Measurements from ENCODE around the gene AKNAD1. TPM values are rescaled to one million over a fixed set of nuclear protein-coding genes. Genes with fewer than 3 reads are reported as not detected.

AKNAD1 gene
- total RNA-seq, 1 donor from 2014 or later = under 0.01 TPM

- no peaks in the 10 kb centered on the region for H3K36me3 ChIP-seq (ENCODE audit: control insufficient read depth in 3 of 3, insufficient read depth in 3 of 3, low read length in 3 of 3)
Observed at GRCh38 chr1:108817016-108817415, 39.9 kb downstream of the AKNAD1 start.

GRCh38 chr1:108816049-108816893 lies 40.6 kb downstream of the AKNAD1 start:
- H3K27ac ChIP-seq (ENCODE audit: low read depth, low read length) = peak overlapping the region; percentile 77
- no peaks in the 10 kb centered on the region for H3K9me3 ChIP-seq (ENCODE audit: control insufficient read depth in 3 of 3, low read length in 3 of 3)
- H3K27me3 ChIP-seq (ENCODE audit: control insufficient read depth in 3 of 3, insufficient read depth in 3 of 3, low read length in 3 of 3) = no peaks in the 10 kb centered on the region
- peak overlapping the region; percentile 61 to 72 (median 72) for H3K9ac ChIP-seq (ENCODE audit: low read depth in 1 of 3, low read length in 3 of 3)
- H3K36me3 ChIP-seq (ENCODE audit: control insufficient read depth in 3 of 3, insufficient read depth in 3 of 3, low read length in 3 of 3) = peaks cover 0 to 5% (median 0%) of the 10 kb centered on the region in 3 donors
- peak overlapping the region; percentile 59 to 73 (median 60) for H3K4me3 ChIP-seq (ENCODE audit: low read length in 3 of 3)
- peaks cover 8 to 13% (median 11%) of the 10 kb centered on the region in 3 donors for H3K4me1 ChIP-seq (ENCODE audit: control insufficient read depth in 3 of 3, insufficient read depth in 3 of 3, low read length in 3 of 3)

More at GRCh38 chr1:108817016-108817415, 39.9 kb downstream of the AKNAD1 start:
- Histone ChIP-seq H3K4me1 (ENCODE audit: control insufficient read depth in 3 of 3, insufficient read depth in 3 of 3, low read length in 3 of 3) (peaks cover 8 to 13% (median 11%) of the 10 kb centered on the region in 3 donors), H3K9me3 (ENCODE audit: control insufficient read depth in 3 of 3, low read length in 3 of 3) (no peaks in the 10 kb centered on the region), H3K27me3 (ENCODE audit: control insufficient read depth in 3 of 3, insufficient read depth in 3 of 3, low read length in 3 of 3) (no peaks in the 10 kb centered on the region), H3K4me3 (ENCODE audit: low read length in 3 of 3) (peak overlapping the region; percentile 59 to 73 (median 60)), H3K9ac (ENCODE audit: low read depth in 1 of 3, low read length in 3 of 3) (peak overlapping the region; percentile 61 to 72 (median 72)), H3K27ac (ENCODE audit: low read depth, low read length) (peak overlapping the region; percentile 77)

DNA sequence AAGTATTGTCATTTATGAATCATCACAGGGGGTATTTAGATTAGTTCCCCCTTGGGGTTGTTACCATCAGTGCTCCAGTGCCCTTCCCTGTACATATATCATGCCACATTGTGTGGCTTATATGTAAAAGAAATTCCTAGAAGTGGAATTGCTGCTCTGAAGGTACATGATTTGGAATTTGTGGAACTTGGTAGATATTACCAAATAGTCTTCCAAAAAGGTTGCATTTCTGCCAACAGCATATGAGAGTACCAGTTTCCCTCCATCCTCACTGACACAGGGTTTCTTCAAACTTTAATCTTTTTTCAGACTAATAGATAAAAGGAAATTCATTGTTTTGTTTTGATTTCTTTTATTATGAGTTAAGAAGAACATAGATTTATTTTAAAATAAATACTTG lies 41.3 kb downstream of the AKNAD1 start:
- Histone ChIP-seq H3K27me3 (ENCODE audit: control insufficient read depth in 3 of 3, insufficient read depth in 3 of 3, low read length in 3 of 3) (no peaks in the 10 kb centered on the region), H3K27ac (ENCODE audit: low read depth, low read length) (peak overlapping the region; percentile 77), H3K36me3 (ENCODE audit: control insufficient read depth in 3 of 3, insufficient read depth in 3 of 3, low read length in 3 of 3) (peaks cover 0 to 5% (median 0%) of the 10 kb centered on the region in 3 donors), H3K9me3 (ENCODE audit: control insufficient read depth in 3 of 3, low read length in 3 of 3) (no peaks in the 10 kb centered on the region), H3K4me1 (ENCODE audit: control insufficient read depth in 3 of 3, insufficient read depth in 3 of 3, low read length in 3 of 3) (peaks cover 8 to 13% (median 11%) of the 10 kb centered on the region in 3 donors), H3K4me3 (ENCODE audit: low read length in 3 of 3) (no peak overlapping the region), H3K9ac (ENCODE audit: low read depth in 1 of 3, low read length in 3 of 3) (no peak overlapping the region)

- peak overlapping the region; percentile 77 for H3K27ac ChIP-seq (ENCODE audit: low read depth, low read length)
- no peak overlapping the region for H3K4me3 ChIP-seq (ENCODE audit: low read length in 3 of 3)
- H3K4me1 ChIP-seq (ENCODE audit: control insufficient read depth in 3 of 3, insufficient read depth in 3 of 3, low read length in 3 of 3) = peaks cover 8 to 13% (median 11%) of the 10 kb centered on the region in 3 donors
- H3K27me3 ChIP-seq (ENCODE audit: control insufficient read depth in 3 of 3, insufficient read depth in 3 of 3, low read length in 3 of 3) = no peaks in the 10 kb centered on the region
- H3K36me3 ChIP-seq (ENCODE audit: control insufficient read depth in 3 of 3, insufficient read depth in 3 of 3, low read length in 3 of 3) = peaks cover 0 to 7% (median 0%) of the 10 kb centered on the region in 3 donors
- H3K9me3 ChIP-seq (ENCODE audit: control insufficient read depth in 3 of 3, low read length in 3 of 3) = no peaks in the 10 kb centered on the region
- H3K9ac ChIP-seq (ENCODE audit: low read depth in 1 of 3, low read length in 3 of 3) = no peak overlapping the region
Observed at GRCh38 chr1:108814343-108815125, 42.4 kb downstream of the AKNAD1 start.

- H3K4me3 ChIP-seq (ENCODE audit: low read length in 3 of 3) = no peak overlapping the region
Observed at GRCh38 chr1:108813326-108813725, 43.6 kb downstream of the AKNAD1 start.

GRCh38 chr1:108811611-108812010 lies 45.3 kb downstream of the AKNAD1 start:
- Histone ChIP-seq H3K27me3 (ENCODE audit: control insufficient read depth in 3 of 3, insufficient read depth in 3 of 3, low read length in 3 of 3) (no peaks in the 10 kb centered on the region), H3K4me1 (ENCODE audit: control insufficient read depth in 3 of 3, insufficient read depth in 3 of 3, low read length in 3 of 3) (peaks cover 2 to 7% (median 5%) of the 10 kb centered on the region in 3 donors), H3K4me3 (ENCODE audit: low read length in 3 of 3) (no peak overlapping the region), H3K27ac (ENCODE audit: low read depth, low read length) (no peak overlapping the region), H3K36me3 (ENCODE audit: control insufficient read depth in 3 of 3, insufficient read depth in 3 of 3, low read length in 3 of 3) (peaks cover 6 to 12% (median 11%) of the 10 kb centered on the region in 3 donors), H3K9me3 (ENCODE audit: control insufficient read depth in 3 of 3, low read length in 3 of 3) (no peaks in the 10 kb centered on the region), H3K9ac (ENCODE audit: low read depth in 1 of 3, low read length in 3 of 3) (no peak overlapping the region)

More at GRCh38 chr1:108813326-108813725, 43.6 kb downstream of the AKNAD1 start:
- Histone ChIP-seq H3K27me3 (ENCODE audit: control insufficient read depth in 3 of 3, insufficient read depth in 3 of 3, low read length in 3 of 3) (no peaks in the 10 kb centered on the region), H3K9ac (ENCODE audit: low read depth in 1 of 3, low read length in 3 of 3) (no peak overlapping the region), H3K4me1 (ENCODE audit: control insufficient read depth in 3 of 3, insufficient read depth in 3 of 3, low read length in 3 of 3) (peaks cover 8 to 13% (median 11%) of the 10 kb centered on the region in 3 donors), H3K9me3 (ENCODE audit: control insufficient read depth in 3 of 3, low read length in 3 of 3) (no peaks in the 10 kb centered on the region), H3K27ac (ENCODE audit: low read depth, low read length) (no peak overlapping the region), H3K36me3 (ENCODE audit: control insufficient read depth in 3 of 3, insufficient read depth in 3 of 3, low read length in 3 of 3) (peaks cover 2 to 8% (median 6%) of the 10 kb centered on the region in 3 donors)

GRCh38 chr1:108808438-108808837 lies 48.5 kb downstream of the AKNAD1 start:
- H3K4me1 ChIP-seq (ENCODE audit: control insufficient read depth in 3 of 3, insufficient read depth in 3 of 3, low read length in 3 of 3) = no peaks in the 10 kb centered on the region
- no peaks in the 10 kb centered on the region for H3K9me3 ChIP-seq (ENCODE audit: control insufficient read depth in 3 of 3, low read length in 3 of 3)
- no peak overlapping the region for H3K9ac ChIP-seq (ENCODE audit: low read depth in 1 of 3, low read length in 3 of 3)
- H3K27me3 ChIP-seq (ENCODE audit: control insufficient read depth in 3 of 3, insufficient read depth in 3 of 3, low read length in 3 of 3) = no peaks in the 10 kb centered on the region
- H3K27ac ChIP-seq (ENCODE audit: low read depth, low read length) = no peak overlapping the region
- no peak overlapping the region for H3K4me3 ChIP-seq (ENCODE audit: low read length in 3 of 3)
- H3K36me3 ChIP-seq (ENCODE audit: control insufficient read depth in 3 of 3, insufficient read depth in 3 of 3, low read length in 3 of 3) = peaks cover 10 to 27% (median 25%) of the 10 kb centered on the region in 3 donors

DNA sequence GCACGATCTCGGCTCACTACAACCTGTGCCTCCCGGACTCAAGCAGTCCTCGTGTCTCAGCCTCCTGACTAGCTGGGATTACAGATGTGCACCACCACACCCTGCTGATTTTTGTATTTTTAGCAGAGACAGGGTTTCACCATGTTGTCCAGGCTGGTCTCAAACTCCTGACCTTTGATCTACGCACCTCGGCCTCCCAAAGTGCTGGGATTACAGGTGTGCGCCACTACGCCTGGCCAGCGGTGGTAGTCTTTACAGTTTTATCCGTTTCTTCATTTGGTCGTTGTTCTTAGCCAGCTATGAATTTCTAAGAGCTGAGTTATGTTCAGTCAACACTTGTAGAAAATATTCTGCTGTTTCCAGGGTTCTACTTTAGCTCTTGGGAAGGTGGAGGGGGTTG lies 53.3 kb downstream of the AKNAD1 start:
- Histone ChIP-seq H3K36me3 (ENCODE audit: control insufficient read depth in 3 of 3, insufficient read depth in 3 of 3, low read length in 3 of 3) (peaks cover 10 to 42% (median 32%) of the 10 kb centered on the region in 3 donors), H3K4me1 (ENCODE audit: control insufficient read depth in 3 of 3, insufficient read depth in 3 of 3, low read length in 3 of 3) (no peaks in the 10 kb centered on the region), H3K27ac (ENCODE audit: low read depth, low read length) (no peak overlapping the region), H3K4me3 (ENCODE audit: low read length in 3 of 3) (no peak overlapping the region), H3K9ac (ENCODE audit: low read depth in 1 of 3, low read length in 3 of 3) (no peak overlapping the region), H3K9me3 (ENCODE audit: control insufficient read depth in 3 of 3, low read length in 3 of 3) (no peaks in the 10 kb centered on the region), H3K27me3 (ENCODE audit: control insufficient read depth in 3 of 3, insufficient read depth in 3 of 3, low read length in 3 of 3) (no peaks in the 10 kb centered on the region)

GRCh38 chr1:108801101-108801500 lies 55.8 kb downstream of the AKNAD1 start:
- Histone ChIP-seq H3K9me3 (ENCODE audit: control insufficient read depth in 3 of 3, low read length in 3 of 3) (no peaks in the 10 kb centered on the region), H3K4me3 (ENCODE audit: low read length in 3 of 3) (no peak overlapping the region), H3K9ac (ENCODE audit: low read depth in 1 of 3, low read length in 3 of 3) (no peak overlapping the region), H3K27me3 (ENCODE audit: control insufficient read depth in 3 of 3, insufficient read depth in 3 of 3, low read length in 3 of 3) (no peaks in the 10 kb centered on the region), H3K4me1 (ENCODE audit: control insufficient read depth in 3 of 3, insufficient read depth in 3 of 3, low read length in 3 of 3) (no peaks in the 10 kb centered on the region), H3K36me3 (ENCODE audit: control insufficient read depth in 3 of 3, insufficient read depth in 3 of 3, low read length in 3 of 3) (peaks cover 5 to 44% (median 23%) of the 10 kb centered on the region in 3 donors), H3K27ac (ENCODE audit: low read depth, low read length) (no peak overlapping the region)
